Ovary (tissue), 9 donors: ENCODE results near the gene ABCC11. TPM values are rescaled to one million over a fixed set of nuclear protein-coding genes. Genes with fewer than 3 reads are reported as not detected.

Experiments
- DNase-seq, 5 donors: peaks; one replicate each; pipeline ENCODE4 v3.0.0-alpha.2; 2019 to 2020
- H3K27ac ChIP-seq, 2 donors: fragments of 200-600 bp; one replicate each; pipeline versions ENCODE4 v1.5.1 to v1.8.0; 2019 to 2022
- H3K27me3 ChIP-seq: fragments of 200-600 bp; one replicate; pipeline ENCODE4 v1.8.0; 2022
- H3K36me3 ChIP-seq: fragments of 200-600 bp; sonication (generic); one replicate; pipeline ENCODE4 v1.5.1; 2019
- H3K4me1 ChIP-seq: one replicate; pipeline ENCODE4 v1.8.1; 2013; ENCODE audit warnings: mild to moderate bottlenecking, moderate library complexity; ENCODE audit not compliant: insufficient read depth
- H3K4me3 ChIP-seq: fragments of 200-600 bp; sonication (generic); one replicate; pipeline ENCODE4 v1.5.1; 2017
- H3K9me3 ChIP-seq, 2 donors: fragments of 200-600 bp in 1 of 2; sonication (generic) in 1 of 2; one replicate each; pipeline versions ENCODE4 v1.5.1 to v1.8.1; 2013 to 2019; ENCODE audit warnings: mild to moderate bottlenecking in 1 of 2, moderate library complexity in 1 of 2
- EP300 ChIP-seq: sonication (generic); formaldehyde crosslinking; IDR thresholded peaks from one replicate; pipeline ENCODE4 v1.6.1; 2017; ENCODE audit warnings: antibody characterized with exemption
- POLR2A ChIP-seq: fragments of 450-650 bp; IDR thresholded peaks from one replicate; pipeline ENCODE4 v1.6.1; 2017; ENCODE audit warnings: antibody characterized with exemption, mild to moderate bottlenecking, moderate library complexity
- WGBS, 3 donors: extraction: QIAGEN DNeasy Blood & Tissue Kit in 1 of 3; methylation state at CpG; one replicate each; pipeline versions ENCODE4 v1.1.5 to v1.1.7; 2013 to 2017; 5-methylcytosine and 5-hydroxymethylcytosine counted together
- intact Hi-C, 4 donors: fragments of 100-400 bp; cut with DNase I; formaldehyde crosslinking; loops; one replicate each; pipeline versions ENCODE4 v1.11.0 to v1.15.1; 2022 to 2023
- polyA plus RNA-seq, 2 donors: library from polyadenylated mRNA; stranded (reverse); fragments of 200-250 nt in 1 of 2; fragments of 350-450 nt in 1 of 2; fragmentation: Illumina TruSeq in 1 of 2; extraction: RNeasy Lipid Tissue Mini Kit (QIAGEN cat#74804) in 1 of 2; gene quantifications; one replicate each; pipeline ENCODE4 v1.2.3, GENCODE V29; 2013 to 2014
- total RNA-seq, 7 donors: library from RNA; depleted of rRNA in 2 of 7; stranded (reverse); fragments of >200 nt in 2 of 7; fragmentation: NEBNext Ultra II Directional in 3 of 7; extraction: Animal tissue kit (Norgen Biotek cat#: 25700) in 3 of 7; gene quantifications; one replicate each; pipeline versions ENCODE4 v1.1.0 to v1.2.4, GENCODE V29; 2016 to 2023
- TF ChIP-seq, protein P1 (sequence below), 3 donors: fragments of 450-650 bp in 2 of 3; fragments of 200-600 bp in 1 of 3; IDR thresholded peaks; one replicate each; pipeline versions ENCODE4 v1.5.1 to v1.8.0; 2016 to 2022; ENCODE audit warnings: antibody characterized with exemption in 3 of 3, mild to moderate bottlenecking in 1 of 3
- donor health status: DM: no; HTN: no; CAD: no; lungs with moderate emphysema.
- donor health status: DM: no; HTN: no; CAD: no.
- donor health status: Bipolar disorder and iron deficiency.
- donor health status: DM: yes; HTN: yes; CAD: no.
- donor health status: DM: no; HTN: no; CAD: no.
- donor health status: DM: yes; HTN: yes; CAD: no.

ABCC11 gene
- total and polyA plus RNA-seq, 9 donors = 0.07 to 5.2 (median 0.22) TPM; not detected in 3

DNA sequence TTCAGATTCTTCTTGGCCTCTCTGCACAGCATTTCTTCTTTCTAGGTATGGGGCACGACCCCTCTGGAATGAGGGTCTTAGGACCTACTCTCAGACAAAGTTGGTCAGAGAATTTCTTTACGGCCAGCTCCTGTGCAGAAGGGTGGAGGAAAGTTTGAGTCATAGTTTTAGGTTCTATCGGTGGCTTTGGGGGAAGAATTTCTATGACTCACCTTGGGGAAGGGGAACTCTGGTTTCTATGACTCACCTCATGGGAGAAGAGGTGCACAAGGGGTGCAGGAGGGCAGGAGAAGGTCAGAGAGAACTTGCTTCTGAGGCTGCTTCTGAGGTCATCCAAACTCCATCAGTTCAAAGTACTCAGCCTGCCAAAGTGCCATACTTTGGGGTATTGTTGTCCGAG, 89.0 kb downstream of the ABCC11 start:
- no peaks in the 10 kb centered on the region for H3K36me3 ChIP-seq
- no peak overlapping the region for H3K4me3 ChIP-seq
- WGBS, 3 donors = 58 to 72% (median 61%) methylated on average over 4 of the region's 4 CpGs
- H3K9me3 ChIP-seq = no peaks in the 10 kb centered on the region
- H3K27ac ChIP-seq = no peak overlapping the region
- H3K4me1 ChIP-seq = no peaks in the 10 kb centered on the region
- no peaks in the 10 kb centered on the region for H3K27me3 ChIP-seq
- DNase-seq = no peak
- no peak for TF ChIP-seq POLR2A
- TF ChIP-seq, protein P1, sequence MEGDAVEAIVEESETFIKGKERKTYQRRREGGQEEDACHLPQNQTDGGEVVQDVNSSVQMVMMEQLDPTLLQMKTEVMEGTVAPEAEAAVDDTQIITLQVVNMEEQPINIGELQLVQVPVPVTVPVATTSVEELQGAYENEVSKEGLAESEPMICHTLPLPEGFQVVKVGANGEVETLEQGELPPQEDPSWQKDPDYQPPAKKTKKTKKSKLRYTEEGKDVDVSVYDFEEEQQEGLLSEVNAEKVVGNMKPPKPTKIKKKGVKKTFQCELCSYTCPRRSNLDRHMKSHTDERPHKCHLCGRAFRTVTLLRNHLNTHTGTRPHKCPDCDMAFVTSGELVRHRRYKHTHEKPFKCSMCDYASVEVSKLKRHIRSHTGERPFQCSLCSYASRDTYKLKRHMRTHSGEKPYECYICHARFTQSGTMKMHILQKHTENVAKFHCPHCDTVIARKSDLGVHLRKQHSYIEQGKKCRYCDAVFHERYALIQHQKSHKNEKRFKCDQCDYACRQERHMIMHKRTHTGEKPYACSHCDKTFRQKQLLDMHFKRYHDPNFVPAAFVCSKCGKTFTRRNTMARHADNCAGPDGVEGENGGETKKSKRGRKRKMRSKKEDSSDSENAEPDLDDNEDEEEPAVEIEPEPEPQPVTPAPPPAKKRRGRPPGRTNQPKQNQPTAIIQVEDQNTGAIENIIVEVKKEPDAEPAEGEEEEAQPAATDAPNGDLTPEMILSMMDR (IDR thresholded peaks at IDR 0.05) = no peak
- no peak for TF ChIP-seq EP300
- intact Hi-C loops = loop anchor here (5.0 to 10.0 kb wide), 6 partner anchors 1011 to 1303 kb away; partner anchors contain the start of gene NETO2 (in 2 of the 4)

DNA sequence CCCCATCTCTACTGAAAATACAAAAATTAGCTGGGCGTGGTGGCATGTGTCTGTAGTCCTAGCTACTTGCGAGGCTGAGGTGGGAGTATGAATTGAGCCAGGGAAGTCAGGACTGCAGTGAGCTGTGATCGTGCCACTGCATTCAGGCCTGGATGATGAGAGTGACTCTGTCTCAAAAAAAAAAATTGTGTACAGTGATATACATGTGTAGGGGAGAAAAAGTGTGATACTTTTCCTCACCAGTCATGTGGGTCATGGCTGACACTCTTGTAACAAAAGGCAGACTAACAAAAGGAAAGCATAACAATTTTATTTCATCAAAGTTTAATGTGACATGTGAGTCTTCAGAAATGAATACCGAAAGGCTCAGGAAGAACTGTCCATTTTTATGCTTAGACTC, 89.5 kb downstream of the ABCC11 start:
- Histone ChIP-seq H3K9me3 (no peaks in the 10 kb centered on the region), H3K36me3 (no peaks in the 10 kb centered on the region), H3K4me3 (no peak overlapping the region), H3K27me3 (no peaks in the 10 kb centered on the region), H3K27ac (no peak overlapping the region), H3K4me1 (no peaks in the 10 kb centered on the region)
- TF ChIP-seq, protein P1 (IDR thresholded peaks at IDR 0.05) = no peak
- TF ChIP-seq POLR2A (no peak), EP300 (no peak)
- intact Hi-C loops = loop anchor here (5.0 to 10.0 kb wide), 6 partner anchors 1010 to 1303 kb away; partner anchors contain the start of gene NETO2 (in 2 of the 4)
- DNase-seq = no peak
- WGBS, 3 donors = 84 to 86% (median 86%) methylated on average over 4 of the region's 4 CpGs

DNA sequence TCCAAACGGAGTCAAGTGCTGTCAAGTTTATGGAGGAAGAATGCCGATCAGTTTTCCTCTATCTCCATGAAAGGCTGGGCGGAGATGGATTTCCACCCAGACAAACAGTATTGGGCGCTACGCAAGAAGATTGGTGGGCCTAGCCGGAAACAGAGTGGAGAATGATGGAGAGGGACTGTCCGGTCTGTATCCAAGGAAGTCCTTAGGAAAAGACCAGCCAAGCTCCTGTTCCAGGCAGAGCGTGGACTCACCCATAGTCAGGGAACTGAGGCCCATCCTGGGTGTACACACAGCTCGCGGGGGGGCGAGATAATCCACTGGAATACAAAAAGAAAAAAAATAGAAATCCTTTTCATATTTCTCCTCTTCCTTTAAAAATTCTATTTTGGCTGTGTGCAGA, 90.0 kb downstream of the ABCC11 start:
- intact Hi-C loops = loop anchor here (5.0 to 10.0 kb wide), 6 partner anchors 1010 to 1303 kb away; partner anchors contain the start of gene NETO2 (in 2 of the 4)
- H3K27ac ChIP-seq = no peak overlapping the region
- no peak for DNase-seq
- H3K4me3 ChIP-seq = no peak overlapping the region
- 74 to 81% (median 78%) methylated on average over 11 of the region's 11 CpGs for WGBS, 3 donors
- TF ChIP-seq EP300 = no peak
- no peak for TF ChIP-seq POLR2A
- TF ChIP-seq, protein P1 (IDR thresholded peaks at IDR 0.05) = no peak
- H3K9me3 ChIP-seq = no peaks in the 10 kb centered on the region
- no peaks in the 10 kb centered on the region for H3K27me3 ChIP-seq
- no peaks in the 10 kb centered on the region for H3K36me3 ChIP-seq
- H3K4me1 ChIP-seq = no peaks in the 10 kb centered on the region

DNA sequence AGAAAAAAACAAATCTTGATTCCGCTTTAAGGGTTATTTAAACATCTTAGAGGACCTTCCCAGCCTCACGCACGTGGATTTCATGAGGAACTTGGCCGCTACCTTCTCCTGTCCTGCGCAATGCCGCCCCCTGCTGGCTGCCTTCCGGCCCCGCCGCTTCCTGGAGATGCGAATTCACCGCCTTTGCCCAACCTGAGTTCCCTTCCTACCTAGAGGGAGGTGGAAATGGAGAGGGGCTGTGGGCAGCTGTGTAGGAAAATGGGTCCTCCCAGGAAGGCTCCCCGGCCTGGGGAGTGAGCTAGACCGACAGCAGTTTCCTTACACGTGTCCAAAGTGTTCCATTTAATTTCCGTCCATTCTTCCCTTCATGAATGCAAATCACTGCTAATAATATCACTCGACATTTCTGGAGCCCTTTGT, 90.5 kb downstream of the ABCC11 start:
- WGBS, 3 donors = 8 to 9% (median 8%) methylated on average over 16 of the region's 16 CpGs
- no peaks in the 10 kb centered on the region for H3K36me3 ChIP-seq
- H3K4me3 ChIP-seq = no peak overlapping the region
- intact Hi-C loops = loop anchor here (5.0 to 10.0 kb wide), 6 partner anchors 1009 to 1302 kb away; partner anchors contain the start of gene NETO2 (in 2 of the 4)
- DNase-seq = peak; percentile 61 to 86 (median 78)
- no peak overlapping the region for H3K27ac ChIP-seq
- no peaks in the 10 kb centered on the region for H3K9me3 ChIP-seq
- TF ChIP-seq POLR2A (no peak), EP300 (no peak)
- TF ChIP-seq, protein P1 (IDR thresholded peaks at IDR 0.05) = peak in 2 of 3 donors; percentile 51 to 58
- H3K4me1 ChIP-seq = no peaks in the 10 kb centered on the region
- H3K27me3 ChIP-seq = no peaks in the 10 kb centered on the region
